Measurements from ENCODE around the gene SMCO4.

Gene SMCO4

DNA sequence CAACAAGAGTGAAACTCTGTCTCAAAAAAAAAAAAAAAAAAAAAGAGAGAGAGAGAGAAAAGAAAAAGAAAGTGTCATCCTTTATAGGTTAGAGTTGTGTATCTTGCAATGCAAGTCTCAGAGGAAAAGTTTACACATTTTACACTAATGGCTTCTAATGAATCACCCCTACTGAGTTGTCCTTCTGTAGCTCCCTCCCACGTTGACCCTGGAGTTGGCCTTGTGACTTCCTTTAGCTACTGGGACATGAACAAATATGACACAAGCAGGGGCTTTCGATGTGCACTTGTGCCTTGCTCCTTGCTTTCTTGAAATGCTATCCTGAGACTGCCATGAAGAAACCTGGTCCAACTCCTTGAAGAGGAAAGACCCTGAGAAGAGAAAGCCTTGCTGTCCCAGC lies 2.4 kb upstream of the SMCO4 start:
- no peak for TF ChIP-seq CTCF (IDR thresholded peaks at IDR 0.05; ENCODE audit: insufficient read depth, low read length, poor library complexity, severe bottlenecking)
- Histone ChIP-seq H3K36me3 (ENCODE audit: control insufficient read depth, insufficient read depth, low read length) (no peaks in the 10 kb centered on the region), H3K27me3 (replicated peaks; ENCODE audit: control insufficient read depth, insufficient read depth, low read length) (no peaks in the 10 kb centered on the region), H3K4me3 (replicated peaks; ENCODE audit: low read depth, low read length) (no peak overlapping the region)
- DNase-seq (ENCODE audit: extremely low read depth, insufficient read length): no peak

DNA sequence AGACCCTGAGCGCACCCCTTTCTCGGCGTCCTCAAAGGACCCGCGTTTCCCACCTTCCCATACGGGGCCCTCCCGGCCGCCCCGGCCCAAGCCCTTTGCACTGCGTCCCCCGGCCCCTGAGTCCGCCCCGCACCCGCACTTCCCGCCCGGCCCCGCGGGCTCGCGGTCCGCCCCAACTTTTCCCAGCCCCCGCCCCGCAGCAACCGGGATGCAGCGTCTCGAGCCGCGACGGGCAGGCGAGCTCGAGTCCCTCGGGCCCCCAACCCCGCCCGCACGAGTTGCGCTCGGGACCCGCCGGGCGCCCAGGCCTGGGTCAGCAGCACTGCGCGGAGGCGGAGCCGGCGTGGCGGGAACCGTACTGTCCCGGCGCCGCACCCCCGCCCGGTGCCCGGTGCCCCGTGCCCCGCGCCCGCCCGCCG lies 371 bp downstream of the SMCO4 start:
- peak overlapping the region; percentile 82 for H3K4me3 ChIP-seq (replicated peaks; ENCODE audit: low read depth, low read length)
- no peak for TF ChIP-seq CTCF (IDR thresholded peaks at IDR 0.05; ENCODE audit: insufficient read depth, low read length, poor library complexity, severe bottlenecking)
- no peaks in the 10 kb centered on the region for H3K27me3 ChIP-seq (replicated peaks; ENCODE audit: control insufficient read depth, insufficient read depth, low read length)
- H3K36me3 ChIP-seq (ENCODE audit: control insufficient read depth, insufficient read depth, low read length): no peaks in the 10 kb centered on the region
- DNase-seq (ENCODE audit: extremely low read depth, insufficient read length): no peak

DNA sequence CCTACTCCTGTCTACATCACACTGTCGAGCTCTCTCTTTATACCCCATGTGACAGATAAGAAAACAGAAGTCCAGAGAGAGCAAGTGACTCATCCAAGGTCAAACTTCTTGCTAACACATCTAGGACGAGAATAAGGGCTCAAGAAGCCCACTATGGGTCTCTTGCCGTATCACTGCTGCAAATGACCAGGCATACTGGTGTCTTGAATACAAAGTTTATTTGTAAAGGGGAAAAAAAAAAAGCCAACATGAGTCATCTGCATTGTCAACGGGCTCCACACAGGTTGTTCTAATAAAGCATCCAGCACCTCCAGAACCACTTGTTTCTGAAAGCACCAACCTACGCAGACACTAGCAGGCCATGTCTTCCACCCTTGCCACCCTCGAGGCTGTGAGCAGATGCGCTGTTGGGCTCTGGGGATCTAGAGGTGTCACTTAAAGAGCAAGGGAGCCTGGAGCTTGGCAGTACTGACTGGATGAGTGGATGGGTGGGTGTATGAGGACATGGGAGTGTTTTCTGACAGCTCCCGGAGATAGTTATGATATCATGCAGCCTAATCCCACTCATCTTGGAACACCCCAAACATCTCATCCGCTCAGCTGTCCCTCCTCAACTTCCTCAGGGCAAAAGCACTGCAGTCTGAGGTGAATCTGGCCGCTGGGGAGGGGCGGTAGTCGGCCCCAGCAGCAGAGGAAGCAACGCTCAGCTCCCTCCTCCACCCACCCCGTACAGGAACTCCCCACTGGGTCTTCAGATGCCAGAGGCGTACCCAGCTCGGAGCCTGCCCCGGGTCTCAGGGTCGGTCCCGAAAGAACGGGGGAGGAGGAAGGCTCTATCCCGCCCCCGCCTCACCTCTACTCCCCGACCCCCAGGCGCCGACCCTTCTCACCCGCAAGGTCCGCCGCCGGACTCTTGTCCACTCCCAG lies 1.0 kb downstream of the SMCO4 start:
- Histone ChIP-seq H3K36me3 (ENCODE audit: control insufficient read depth, insufficient read depth, low read length) (no peaks in the 10 kb centered on the region), H3K4me3 (replicated peaks; ENCODE audit: low read depth, low read length) (peak overlapping the region; percentile 82), H3K27me3 (replicated peaks; ENCODE audit: control insufficient read depth, insufficient read depth, low read length) (no peaks in the 10 kb centered on the region)
- TF ChIP-seq CTCF (IDR thresholded peaks at IDR 0.05; ENCODE audit: insufficient read depth, low read length, poor library complexity, severe bottlenecking): no peak
- DNase-seq (ENCODE audit: extremely low read depth, insufficient read length): peak; percentile 67

DNA sequence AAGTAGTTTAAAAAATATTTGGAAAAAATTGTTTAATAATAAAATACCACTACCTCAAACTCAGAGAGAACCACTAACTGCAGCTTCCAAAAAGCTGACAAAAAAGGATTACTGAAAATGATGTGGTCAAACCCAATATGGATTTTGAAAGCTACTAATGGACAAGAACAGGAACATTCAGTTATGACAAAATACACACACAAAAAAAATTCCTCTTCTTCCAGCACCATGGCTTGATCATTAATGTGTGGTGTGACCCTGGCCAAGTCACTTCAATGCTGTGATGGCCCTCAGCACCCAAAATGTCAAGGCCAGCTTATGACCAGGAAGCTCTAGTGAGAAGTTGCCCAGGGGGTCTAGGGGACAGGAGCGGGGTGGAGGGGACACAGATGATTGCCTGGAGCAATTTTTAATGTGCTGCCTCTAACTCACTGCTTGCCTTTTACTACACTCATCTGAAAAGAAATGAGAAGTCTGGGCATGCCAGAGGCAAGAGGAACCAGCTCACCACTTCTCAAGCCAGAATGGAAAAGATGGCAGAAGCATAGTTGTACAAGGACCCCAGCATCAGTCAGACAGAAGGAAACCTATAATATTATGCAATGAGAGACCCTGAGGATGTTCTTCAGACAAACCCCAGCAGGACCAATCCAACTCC lies 2.2 kb downstream of the SMCO4 start:
- no peak for DNase-seq (ENCODE audit: extremely low read depth, insufficient read length)
- Histone ChIP-seq H3K4me3 (replicated peaks; ENCODE audit: low read depth, low read length) (no peak overlapping the region), H3K36me3 (ENCODE audit: control insufficient read depth, insufficient read depth, low read length) (no peaks in the 10 kb centered on the region), H3K27me3 (replicated peaks; ENCODE audit: control insufficient read depth, insufficient read depth, low read length) (no peaks in the 10 kb centered on the region)
- no peak for TF ChIP-seq CTCF (IDR thresholded peaks at IDR 0.05; ENCODE audit: insufficient read depth, low read length, poor library complexity, severe bottlenecking)

DNA sequence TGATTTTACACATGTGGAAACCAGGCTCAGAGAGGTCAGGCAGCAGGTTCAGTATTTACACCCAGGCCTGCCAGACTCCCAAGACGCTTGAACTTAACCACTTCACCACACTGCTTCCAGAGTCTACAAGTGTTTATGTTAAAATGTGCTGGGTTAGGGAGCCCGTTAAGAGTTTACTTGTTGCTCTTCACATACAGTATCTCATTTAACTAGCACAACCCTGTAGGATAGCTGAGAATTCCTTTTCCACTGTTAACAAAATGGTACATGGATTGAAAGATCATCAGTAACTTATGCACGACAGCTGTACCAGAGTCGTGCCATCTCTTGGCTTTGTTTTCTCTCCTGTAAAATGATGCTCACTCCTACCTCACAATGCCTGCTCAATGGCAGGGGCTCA lies 2.9 kb downstream of the SMCO4 start:
- no peak for DNase-seq (ENCODE audit: extremely low read depth, insufficient read length)
- TF ChIP-seq CTCF (IDR thresholded peaks at IDR 0.05; ENCODE audit: insufficient read depth, low read length, poor library complexity, severe bottlenecking): no peak
- Histone ChIP-seq H3K36me3 (ENCODE audit: control insufficient read depth, insufficient read depth, low read length) (no peaks in the 10 kb centered on the region), H3K27me3 (replicated peaks; ENCODE audit: control insufficient read depth, insufficient read depth, low read length) (no peaks in the 10 kb centered on the region), H3K4me3 (replicated peaks; ENCODE audit: low read depth, low read length) (no peak overlapping the region)

Measured in GM06990 (cell line).